Measurements from ENCODE around the gene KCNQ2.
A peak's percentile ranks its signal among the peaks of the same experiment; 100 is the strongest.

The KCNQ2 gene

DNA sequence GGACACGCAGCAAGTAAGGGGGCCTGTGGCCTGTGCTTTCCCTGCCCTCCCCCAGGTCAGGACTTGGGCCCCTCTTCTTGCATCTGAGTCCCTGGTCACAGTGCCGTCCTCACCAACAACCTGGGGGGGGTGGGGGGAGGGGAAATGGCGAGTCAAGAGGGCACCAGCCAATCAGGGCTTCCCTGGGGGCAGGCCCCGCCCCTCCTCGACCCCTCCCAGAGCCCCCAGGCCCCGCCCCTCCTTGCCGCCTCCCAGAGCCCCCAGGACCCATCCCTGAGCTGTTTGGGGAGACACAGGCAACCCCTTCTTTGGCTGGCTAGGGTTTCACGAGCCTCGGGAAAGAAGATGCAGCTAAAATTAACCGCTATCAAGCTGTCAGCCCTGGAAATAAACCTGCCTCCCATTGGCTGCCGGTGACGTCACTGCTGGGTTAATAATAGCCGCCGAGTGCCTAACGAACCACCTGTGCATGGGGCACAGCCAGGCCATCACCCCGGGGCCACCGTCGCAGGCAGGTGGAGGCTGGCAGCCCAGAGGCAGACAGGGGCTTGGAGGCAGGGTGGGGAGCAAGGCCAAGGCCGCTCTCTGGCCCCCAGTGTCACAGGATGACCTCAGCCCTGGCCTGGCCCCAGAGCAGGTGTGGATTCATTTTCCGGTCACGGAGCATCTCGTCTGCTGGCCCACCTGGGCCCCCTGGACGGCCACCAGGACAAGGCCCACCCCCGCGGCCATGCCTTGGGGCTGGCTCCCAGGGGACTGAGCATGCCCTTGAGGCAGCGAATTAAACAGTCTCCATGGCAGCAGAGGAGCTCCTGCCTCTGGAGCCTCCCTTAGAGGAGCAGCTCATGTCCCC is 29.6 kb upstream of the KCNQ2 start:
- DNase-seq: no peak

DNA sequence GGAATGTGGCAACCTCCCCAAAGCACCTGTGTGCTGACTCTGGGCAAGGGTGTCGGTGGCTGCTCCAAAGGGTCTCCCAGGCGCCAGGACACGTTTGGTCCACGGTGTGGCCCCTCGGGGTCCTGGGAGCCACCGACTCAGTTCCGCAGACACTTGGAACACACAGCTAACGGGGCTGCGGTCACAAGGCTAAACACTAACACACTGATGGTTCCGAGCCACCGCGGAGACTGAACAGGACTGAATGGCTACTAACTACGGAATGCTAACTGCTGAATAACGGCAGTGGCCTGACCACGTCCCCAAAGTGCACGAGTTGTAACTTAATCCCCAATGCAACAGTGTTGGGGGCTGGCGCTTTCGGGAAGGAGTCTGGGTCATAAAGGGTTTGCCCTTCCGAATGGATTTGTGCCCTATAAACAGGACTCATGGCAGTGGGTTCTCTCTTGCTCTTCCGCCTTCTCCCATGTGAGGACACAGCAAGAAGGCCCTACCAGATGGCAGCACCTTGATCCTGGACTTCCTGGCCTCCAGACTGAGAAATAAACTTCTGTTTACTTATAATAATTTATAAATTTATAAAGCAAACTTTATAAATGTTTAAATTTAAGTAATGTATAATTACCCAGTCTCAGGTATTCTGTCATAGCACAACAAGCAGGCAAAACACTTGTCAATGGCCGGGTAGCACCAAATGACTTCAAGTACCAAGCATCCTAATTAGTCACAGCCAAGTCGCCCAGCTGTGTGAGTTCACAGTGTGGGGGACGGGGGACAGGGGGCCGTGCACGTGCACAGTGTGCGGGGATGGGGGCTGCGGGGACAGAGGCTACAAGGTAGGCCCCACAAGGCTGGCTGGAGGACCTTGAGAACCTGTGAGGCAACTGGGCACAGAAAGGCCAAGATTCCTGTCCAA is 28.7 kb upstream of the KCNQ2 start:
- no peak for DNase-seq

- DNase-seq: no peak
Observed at GRCh38 chr20:63500151-63500901, 27.9 kb upstream of the KCNQ2 start.

GRCh38 chr20:63499338-63499969 is 27.0 kb upstream of the KCNQ2 start:
- no peak for DNase-seq

DNA sequence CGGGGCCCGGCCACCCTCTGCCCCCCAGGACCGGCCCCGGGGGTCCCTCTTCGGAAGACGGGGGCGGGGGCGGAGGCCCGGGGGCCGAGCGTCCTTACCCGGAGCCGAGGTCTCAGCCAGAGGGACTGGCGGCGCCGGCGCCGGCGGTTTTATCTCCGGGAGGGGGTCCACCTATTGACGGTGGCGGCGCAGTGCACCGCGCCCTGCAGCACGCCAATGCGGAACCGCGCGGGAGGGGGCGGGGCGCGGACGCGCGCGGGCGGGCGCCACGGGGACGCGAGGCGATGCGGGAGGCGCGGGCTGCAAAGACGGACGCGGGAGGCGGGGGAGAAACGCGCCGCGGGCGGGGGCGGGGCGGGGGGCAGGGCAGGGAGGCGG is 26.5 kb upstream of the KCNQ2 start, which contains the start of gene EEF1A2:
EEF1A2 (minus strand) TSS at position 124 of the 378 bp plus-strand sequence. CDS start 1,320 bp downstream, outside the sequence.
- no peak for DNase-seq

GRCh38 chr20:63497946-63498935 is 25.8 kb upstream of the KCNQ2 start:
- no peak for DNase-seq

DNA sequence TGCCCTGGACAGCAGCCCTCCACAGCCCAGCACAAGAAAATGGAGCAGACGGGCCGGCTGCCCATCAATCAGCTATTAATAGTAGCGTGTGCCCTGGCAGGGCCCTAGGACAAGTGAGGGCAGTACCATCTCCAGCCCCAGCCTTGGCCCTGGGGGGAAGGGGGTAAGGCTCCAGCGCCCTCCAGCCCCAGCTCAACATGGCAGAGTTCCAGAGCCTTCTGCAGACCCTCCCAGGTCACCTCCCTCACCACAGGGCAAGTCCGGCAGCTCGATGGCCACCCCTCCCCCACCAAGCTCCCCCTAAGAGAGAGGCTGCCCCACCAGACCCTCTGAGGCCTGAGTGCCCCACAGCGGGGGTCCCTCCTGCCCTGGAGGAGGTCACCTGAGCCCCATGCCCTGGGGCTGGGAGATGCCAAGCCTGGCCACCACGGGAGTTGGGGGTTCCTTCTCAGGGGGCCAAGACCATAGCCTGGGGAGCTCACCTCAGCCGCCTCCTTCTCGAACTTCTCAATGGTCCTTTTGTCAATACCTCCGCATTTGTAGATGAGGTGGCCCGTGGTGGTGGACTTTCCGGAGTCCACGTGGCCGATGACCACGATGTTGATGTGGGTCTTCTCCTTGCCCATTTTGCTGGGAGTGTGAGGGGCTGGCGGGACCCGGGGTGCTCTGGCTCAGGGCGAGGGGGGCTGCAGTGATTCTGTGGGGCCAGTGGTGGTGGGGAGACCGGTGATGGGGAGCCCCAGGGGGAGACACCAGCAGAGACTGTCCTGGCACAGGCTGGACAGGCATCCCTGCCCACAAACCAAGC is 24.9 kb upstream of the KCNQ2 start:
- no peak for DNase-seq

- DNase-seq: no peak
Observed at GRCh38 chr20:63496596-63497120, 24.2 kb upstream of the KCNQ2 start.

DNA sequence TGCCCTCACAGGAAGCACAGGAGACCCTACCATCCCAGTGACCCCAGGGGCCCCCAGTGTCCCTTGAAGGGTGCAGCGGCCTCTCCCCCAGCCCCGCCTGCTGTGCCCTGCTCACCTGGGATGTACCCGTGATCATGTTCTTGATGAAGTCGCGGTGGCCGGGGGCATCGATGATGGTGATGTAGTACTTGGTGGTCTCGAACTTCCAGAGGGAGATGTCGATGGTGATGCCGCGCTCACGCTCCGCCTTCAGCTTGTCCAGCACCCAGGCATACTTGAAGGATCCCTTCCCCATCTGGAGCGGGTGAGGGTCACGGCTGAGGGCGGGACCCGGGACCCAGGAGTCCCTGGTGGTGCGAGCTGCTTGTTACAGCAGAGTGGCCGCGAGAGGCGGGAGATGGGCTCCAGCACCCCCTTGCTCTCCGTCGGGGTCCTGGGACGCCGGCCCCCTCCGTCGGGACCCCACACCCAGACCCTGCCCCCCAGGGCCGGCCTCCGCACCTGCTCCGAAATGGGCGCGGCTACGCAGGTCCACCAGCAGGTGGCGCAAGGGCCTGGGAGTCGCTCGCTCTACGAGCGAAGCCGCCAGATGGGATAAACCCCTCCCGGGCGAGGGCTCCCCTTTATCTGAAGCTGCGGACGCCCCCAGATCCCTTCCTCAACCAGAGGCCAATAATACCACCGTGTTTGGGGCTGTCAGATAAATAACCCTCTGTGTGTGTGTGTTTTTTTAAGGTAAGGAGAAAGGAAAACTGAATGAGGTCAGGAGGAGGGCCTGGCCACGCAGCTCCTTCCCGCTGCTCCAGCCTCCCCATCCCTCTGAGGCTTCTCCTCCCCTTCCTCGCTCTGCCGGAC is 23.5 kb upstream of the KCNQ2 start:
- DNase-seq: peak; percentile 31

- no peak for DNase-seq
Observed at GRCh38 chr20:63495167-63495720, 22.8 kb upstream of the KCNQ2 start.

GRCh38 chr20:63494420-63495166 is 22.1 kb upstream of the KCNQ2 start:
- no peak for DNase-seq

GRCh38 chr20:63494084-63494419 is 21.6 kb upstream of the KCNQ2 start:
- DNase-seq: no peak

- DNase-seq: no peak
Observed at GRCh38 chr20:63493563-63494020, 21.1 kb upstream of the KCNQ2 start.

DNA sequence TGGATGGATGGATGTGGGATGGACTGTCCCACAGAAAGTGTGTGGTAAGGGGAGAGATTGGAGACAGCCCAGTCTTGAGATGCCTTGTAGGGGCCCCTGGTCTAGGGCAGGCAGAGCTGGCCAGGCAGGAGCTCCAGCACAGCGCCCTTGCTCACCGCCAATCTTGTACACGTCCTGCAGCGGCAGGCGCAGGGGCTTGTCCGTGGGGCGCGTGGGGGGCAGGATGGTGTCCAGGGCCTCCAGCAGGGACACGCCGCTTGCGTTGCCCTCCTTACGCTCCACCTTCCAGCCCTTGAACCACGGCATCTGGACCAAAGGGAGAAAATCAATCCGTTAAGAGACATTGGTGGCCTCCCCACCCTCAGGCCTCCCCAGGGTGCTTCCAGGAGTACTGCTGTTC is 20.5 kb upstream of the KCNQ2 start:
- DNase-seq: no peak

GRCh38 chr20:63492518-63492917 is 20.1 kb upstream of the KCNQ2 start:
- DNase-seq: no peak

DNA sequence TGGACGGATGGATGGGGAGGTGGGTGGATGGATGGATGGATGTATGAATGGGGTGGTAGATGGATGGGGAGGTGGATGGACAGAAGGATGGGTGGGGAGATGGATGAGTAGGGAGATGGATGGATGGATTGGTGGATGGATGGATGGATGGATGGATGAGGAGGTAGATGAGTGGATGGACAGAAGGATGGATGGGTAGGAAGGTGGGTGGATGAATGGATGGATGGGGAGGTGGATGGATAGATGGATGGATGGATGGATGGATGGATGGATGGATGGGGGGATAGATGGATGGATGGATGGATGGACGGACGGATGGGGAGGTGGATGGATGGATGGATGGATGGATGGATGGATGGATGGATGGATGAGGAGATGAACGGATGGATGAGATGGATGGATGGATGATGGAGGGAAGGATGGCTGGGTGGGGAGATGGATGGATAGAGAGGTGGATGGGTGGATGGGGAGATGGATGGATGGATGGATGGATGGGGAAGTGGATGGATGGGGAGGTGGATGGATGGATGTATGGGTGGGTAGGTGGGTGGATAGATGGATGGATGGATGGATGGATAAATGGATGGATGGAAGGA is 19.3 kb upstream of the KCNQ2 start:
- DNase-seq: no peak

DNA sequence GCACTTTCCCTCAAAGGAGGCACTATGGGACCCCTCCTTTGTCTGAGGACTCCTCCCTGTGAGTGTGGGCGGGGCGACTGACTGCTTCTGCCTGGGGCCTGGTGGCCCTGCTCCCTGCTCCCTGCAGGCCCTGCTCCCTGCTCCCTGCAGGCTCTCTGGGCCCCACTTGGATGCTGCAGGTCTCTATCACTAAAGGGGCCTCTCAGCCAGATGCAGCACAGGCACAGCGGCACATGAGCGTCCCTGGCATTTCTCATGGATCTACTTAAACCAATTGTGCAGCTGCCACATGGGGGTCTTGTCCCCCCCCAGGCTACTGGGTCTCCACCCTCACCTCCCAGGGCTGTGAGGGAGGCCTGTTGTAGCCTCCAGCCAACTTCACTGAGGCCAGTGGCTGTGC is 18.6 kb upstream of the KCNQ2 start:
- DNase-seq: no peak

GRCh38 chr20:63490416-63490815 is 18.0 kb upstream of the KCNQ2 start:
- no peak for DNase-seq
